Trophoblast cell (in vitro differentiated cells and primary cell): ENCODE data around the gene EML4.

ENCODE experiments used
- DNase-seq, 2 donors: peaks; one replicate each; pipeline ENCODE4 v3.0.0-alpha.2; 2016
- H2AFZ ChIP-seq: 2 replicates; pipeline ENCODE4 v1.6.1; 2013; ENCODE audit warnings: low read length, moderate library complexity, mild to moderate bottlenecking; ENCODE audit not compliant: insufficient read depth, poor library complexity
- H2AK5ac ChIP-seq: 2 replicates; pipeline ENCODE4 v1.6.1; 2013; ENCODE audit warnings: mild to moderate bottlenecking, low read length
- H2BK120ac ChIP-seq: 2 replicates; pipeline ENCODE4 v1.6.1; 2013; ENCODE audit warnings: low read length, mild to moderate bottlenecking, moderate library complexity; ENCODE audit not compliant: insufficient read depth, poor library complexity
- H2BK12ac ChIP-seq: 2 replicates; pipeline ENCODE4 v1.6.1; 2013; ENCODE audit warnings: mild to moderate bottlenecking, low read length, moderate library complexity
- H2BK5ac ChIP-seq: 2 replicates; pipeline ENCODE4 v1.6.1; 2013; ENCODE audit warnings: low read length, low read depth, moderate library complexity, mild to moderate bottlenecking; ENCODE audit not compliant: poor library complexity
- H3K14ac ChIP-seq: 2 replicates; pipeline ENCODE4 v1.6.1; 2013; ENCODE audit warnings: mild to moderate bottlenecking, low read length
- H3K18ac ChIP-seq: 2 replicates; pipeline ENCODE4 v1.6.1; 2013; ENCODE audit warnings: mild to moderate bottlenecking, low read length
- H3K23ac ChIP-seq: 2 replicates; pipeline ENCODE4 v1.6.1; 2013; ENCODE audit warnings: low read length
- H3K27ac ChIP-seq: 2 replicates; pipeline ENCODE4 v1.5.1; 2013; ENCODE audit warnings: low read depth, mild to moderate bottlenecking, inconsistent platforms, low read length, moderate library complexity
- H3K27me3 ChIP-seq: 2 replicates; pipeline ENCODE4 v1.6.1; 2013; ENCODE audit warnings: inconsistent platforms, mild to moderate bottlenecking, low read length, moderate library complexity; ENCODE audit not compliant: insufficient read depth
- H3K36me3 ChIP-seq, 2 experiments: 1 replicate in 1 of 2; 2 replicates in 1 of 2; pipeline ENCODE4 v1.6.1; 2013; ENCODE audit warnings: low read length in 2 of 2, mild to moderate bottlenecking in 2 of 2, moderate library complexity in 1 of 2; ENCODE audit not compliant: insufficient read depth in 2 of 2, control insufficient read depth in 1 of 2
- H3K4ac ChIP-seq: 2 replicates; pipeline ENCODE4 v1.6.1; 2013; ENCODE audit warnings: low read depth, mild to moderate bottlenecking, low read length, moderate library complexity
- H3K4me1 ChIP-seq, 2 experiments: 1 replicate in 1 of 2; 2 replicates in 1 of 2; pipeline ENCODE4 v1.6.1; 2013; ENCODE audit warnings: low read length in 2 of 2, mild to moderate bottlenecking in 2 of 2, moderate library complexity in 1 of 2; ENCODE audit not compliant: insufficient read depth in 2 of 2, control insufficient read depth in 1 of 2
- H3K4me2 ChIP-seq: 2 replicates; pipeline ENCODE4 v1.6.1; 2013; ENCODE audit warnings: inconsistent platforms, mild to moderate bottlenecking, low read length, moderate library complexity
- H3K4me3 ChIP-seq: 2 replicates; pipeline ENCODE4 v1.5.1; 2013; ENCODE audit warnings: mild to moderate bottlenecking, low read depth, low read length, inconsistent platforms
- H3K79me1 ChIP-seq: one replicate; pipeline ENCODE4 v1.6.1; 2013; ENCODE audit warnings: low read length
- H3K79me2 ChIP-seq: 2 replicates; pipeline ENCODE4 v1.6.1; 2013; ENCODE audit warnings: low read length, mild to moderate bottlenecking; ENCODE audit not compliant: control insufficient read depth, insufficient read depth, poor library complexity
- H3K9ac ChIP-seq: 2 replicates; pipeline ENCODE4 v1.6.1; 2013; ENCODE audit warnings: mild to moderate bottlenecking, low read length
- H3K9me3 ChIP-seq: 2 replicates; pipeline ENCODE4 v1.6.1; 2013; ENCODE audit warnings: low read depth, mild to moderate bottlenecking, control low read depth, inconsistent platforms, low read length; ENCODE audit not compliant: insufficient read depth
- H4K12ac ChIP-seq: 2 replicates; pipeline ENCODE4 v1.6.1; 2013; ENCODE audit warnings: low read depth, mild to moderate bottlenecking, low read length, moderate library complexity
- H4K8ac ChIP-seq: 2 replicates; pipeline ENCODE4 v1.6.1; 2013; ENCODE audit warnings: low read depth, mild to moderate bottlenecking, low read length, moderate library complexity
- H4K91ac ChIP-seq: one replicate; pipeline ENCODE4 v1.6.1; 2013; ENCODE audit warnings: low read depth, mild to moderate bottlenecking, low read length, moderate library complexity
- WGBS: extraction: QIAGEN DNeasy Blood & Tissue Kit; methylation state at CpG from one replicate; pipeline ENCODE4 v1.1.7; 2013; ENCODE audit warnings: missing lambda C conversion rate; ENCODE audit not compliant: insufficient read length, insufficient coverage; ENCODE audit errors: extremely low coverage; 5-methylcytosine and 5-hydroxymethylcytosine counted together

EML4 gene

DNA sequence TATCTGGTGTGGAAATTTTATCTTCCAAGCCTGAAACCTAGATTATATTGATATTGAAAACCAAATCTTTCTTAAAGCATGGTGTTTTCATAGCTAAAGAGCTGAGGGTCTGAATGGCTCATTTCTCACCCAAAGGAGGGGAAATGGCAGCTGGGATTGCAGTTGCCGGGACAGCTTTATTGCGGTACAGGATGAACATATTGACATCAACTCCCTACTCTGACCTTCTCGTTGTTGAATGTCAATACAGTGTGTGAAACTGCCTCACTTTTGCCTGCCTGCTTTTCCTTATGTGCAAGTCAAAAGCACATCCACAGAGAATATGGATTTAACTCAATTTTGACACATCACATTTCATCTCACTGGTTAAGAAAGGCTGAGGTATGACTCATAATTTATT lies 195.5 kb downstream of the EML4 start:
- Histone ChIP-seq H4K8ac (no peak overlapping the region), H2BK120ac (no peak overlapping the region), H3K9ac (no peak overlapping the region), H3K36me3 (no peaks in the 10 kb centered on the region), H3K79me2 (peaks cover 14% of the 10 kb centered on the region), H2AK5ac (no peak overlapping the region), H3K79me1 (peaks cover 8% of the 10 kb centered on the region), H2BK5ac (no peak overlapping the region), H3K27me3 (no peaks in the 10 kb centered on the region), H3K9me3 (no peaks in the 10 kb centered on the region), H3K4me1 (peaks cover 3 to 10% of the 10 kb centered on the region in 2 experiments), H3K27ac (no peak overlapping the region), H3K4me3 (no peak overlapping the region), H3K4me2 (no peak overlapping the region), H2BK12ac (no peak overlapping the region), H2AFZ (no peak overlapping the region), H3K23ac (no peak overlapping the region), H3K18ac (no peak overlapping the region), H3K14ac (no peak overlapping the region), H4K12ac (no peak overlapping the region), H3K4ac (no peak overlapping the region), H4K91ac (no peak overlapping the region)
- WGBS = no CpG with 5 or more reads among the region's 3 CpGs
- no peak for DNase-seq

DNA sequence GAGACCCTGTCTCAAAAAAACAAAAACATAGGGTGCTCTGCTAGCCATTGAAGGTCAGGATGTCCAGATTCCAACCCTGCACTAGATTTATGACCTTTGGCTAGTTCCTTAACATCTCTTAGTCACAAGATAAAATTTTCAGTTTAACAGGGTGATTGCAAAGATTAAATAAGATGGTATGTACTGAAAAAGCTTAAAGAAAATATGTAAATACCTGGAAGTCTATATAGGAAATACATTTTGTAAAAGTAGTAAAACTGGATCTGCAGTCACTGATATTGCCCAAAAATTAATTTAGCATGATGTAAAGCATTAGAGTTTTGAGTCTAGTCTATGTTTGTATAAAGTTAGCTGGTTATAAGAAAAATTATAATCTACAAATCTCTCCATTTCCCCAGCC lies 197.3 kb downstream of the EML4 start:
- H3K18ac ChIP-seq = no peak overlapping the region
- no peaks in the 10 kb centered on the region for H3K36me3 ChIP-seq
- H3K9me3 ChIP-seq = no peaks in the 10 kb centered on the region
- no peaks in the 10 kb centered on the region for H3K79me1 ChIP-seq
- peak; percentile 11 to 75 for DNase-seq
- H3K4me3 ChIP-seq = no peak overlapping the region
- H3K14ac ChIP-seq = no peak overlapping the region
- no peak overlapping the region for H3K27ac ChIP-seq
- no peak overlapping the region for H2BK12ac ChIP-seq
- H4K12ac ChIP-seq = no peak overlapping the region
- no peaks in the 10 kb centered on the region for H3K27me3 ChIP-seq
- no peak overlapping the region for H4K8ac ChIP-seq
- H2AK5ac ChIP-seq = no peak overlapping the region
- H2BK5ac ChIP-seq = no peak overlapping the region
- H3K23ac ChIP-seq = no peak overlapping the region
- H3K79me2 ChIP-seq = no peaks in the 10 kb centered on the region
- H4K91ac ChIP-seq = no peak overlapping the region
- no peak overlapping the region for H3K4me2 ChIP-seq
- H2AFZ ChIP-seq = no peak overlapping the region
- no peak overlapping the region for H3K4ac ChIP-seq
- H3K9ac ChIP-seq = no peak overlapping the region
- H3K4me1 ChIP-seq = peaks cover 0 to 3% of the 10 kb centered on the region in 2 experiments
- no peak overlapping the region for H2BK120ac ChIP-seq

- no peaks in the 10 kb centered on the region for H3K9me3 ChIP-seq
- peaks cover 3 to 9% of the 10 kb centered on the region in 2 experiments for H3K4me1 ChIP-seq
- no peak overlapping the region for H3K18ac ChIP-seq
- H3K79me2 ChIP-seq = no peaks in the 10 kb centered on the region
- no peak overlapping the region for H2BK5ac ChIP-seq
- no peak overlapping the region for H3K27ac ChIP-seq
- no peaks in the 10 kb centered on the region for H3K79me1 ChIP-seq
- no peaks in the 10 kb centered on the region for H3K36me3 ChIP-seq
- no peak overlapping the region for H4K8ac ChIP-seq
- H2AK5ac ChIP-seq = no peak overlapping the region
- no peak overlapping the region for H2AFZ ChIP-seq
- H4K12ac ChIP-seq = no peak overlapping the region
- H3K14ac ChIP-seq = no peak overlapping the region
- H2BK120ac ChIP-seq = no peak overlapping the region
- H3K27me3 ChIP-seq = no peaks in the 10 kb centered on the region
- no peak overlapping the region for H3K23ac ChIP-seq
- H3K4ac ChIP-seq = no peak overlapping the region
- no peak for DNase-seq
- no peak overlapping the region for H4K91ac ChIP-seq
- no CpG with 5 or more reads among the region's 3 CpGs for WGBS
- H3K4me2 ChIP-seq = no peak overlapping the region
- H3K9ac ChIP-seq = no peak overlapping the region
- H2BK12ac ChIP-seq = no peak overlapping the region
- H3K4me3 ChIP-seq = no peak overlapping the region
Measured at GRCh38 chr2:42367835-42368234, 198.7 kb downstream of the EML4 start.

- no peak overlapping the region for H2AFZ ChIP-seq
- H3K4me2 ChIP-seq = no peak overlapping the region
- H3K9ac ChIP-seq = no peak overlapping the region
- no peaks in the 10 kb centered on the region for H3K79me1 ChIP-seq
- no peaks in the 10 kb centered on the region for H3K9me3 ChIP-seq
- H4K12ac ChIP-seq = no peak overlapping the region
- no peaks in the 10 kb centered on the region for H3K27me3 ChIP-seq
- H4K91ac ChIP-seq = no peak overlapping the region
- H4K8ac ChIP-seq = no peak overlapping the region
- no peak overlapping the region for H3K27ac ChIP-seq
- H3K79me2 ChIP-seq = no peaks in the 10 kb centered on the region
- no peak overlapping the region for H2BK5ac ChIP-seq
- H3K4me3 ChIP-seq = no peak overlapping the region
- no peak overlapping the region for H2BK12ac ChIP-seq
- H3K23ac ChIP-seq = no peak overlapping the region
- H3K4ac ChIP-seq = no peak overlapping the region
- H3K18ac ChIP-seq = no peak overlapping the region
- H3K14ac ChIP-seq = no peak overlapping the region
- no CpG with 5 or more reads among the region's 7 CpGs for WGBS
- no peak overlapping the region for H2BK120ac ChIP-seq
- peaks cover 3 to 9% of the 10 kb centered on the region in 2 experiments for H3K4me1 ChIP-seq
- H2AK5ac ChIP-seq = no peak overlapping the region
- DNase-seq = no peak
- H3K36me3 ChIP-seq = no peaks in the 10 kb centered on the region
Measured at GRCh38 chr2:42368817-42369531, 199.8 kb downstream of the EML4 start.
